ENCODE measurements around the gene MCM8. TPM values are rescaled to one million over a fixed set of nuclear protein-coding genes. Genes with fewer than 3 reads are reported as not detected.

Gene MCM8
- total RNA-seq, 1 experiment from 2014 or later, result 12.4 TPM

- CTCF ChIA-PET, result interaction anchor here (0.7 to 1.0 kb wide), 2 partner anchors 13 to 155 kb away, joined by 3 read pairs; no protein-coding TSS in a partner anchor
- BruUV-seq (replicated peaks), result no TSS peak
- Mint-ChIP-seq H3K27ac (ENCODE audit: low read depth, unreplicated experiment) (peak overlapping the region; percentile 33), H3K4me1 (ENCODE audit: insufficient read depth, unreplicated experiment) (peaks cover 37% of the 10 kb centered on the region), H3K27me3 (ENCODE audit: insufficient read depth, unreplicated experiment) (no peaks in the 10 kb centered on the region), H3K4me3 (ENCODE audit: unreplicated experiment) (no peak overlapping the region), H3K36me3 (ENCODE audit: insufficient read depth, unreplicated experiment) (peaks cover 81% of the 10 kb centered on the region), H3K9me3 (ENCODE audit: unreplicated experiment) (no peaks in the 10 kb centered on the region)
- no peak for DNase-seq (ENCODE audit: unreplicated experiment)
- POLR2A ChIA-PET, result interaction anchor here (0.7 to 1.9 kb wide), 5 partner anchors 7 to 479 kb away, joined by 3 to 6 read pairs (median 3); no protein-coding TSS in a partner anchor
- no peak for TF ChIP-seq CTCF (IDR thresholded peaks at IDR 0.05; ENCODE audit: unreplicated experiment)
- intact Hi-C loops (cut with micrococcal nuclease), result no loop called here
Observed at GRCh38 chr20:6014017-6014416, 63.6 kb downstream of the MCM8 start.

- no peak for TF ChIP-seq CTCF (IDR thresholded peaks at IDR 0.05; ENCODE audit: unreplicated experiment)
- H3K36me3 Mint-ChIP-seq (ENCODE audit: insufficient read depth, unreplicated experiment), result peaks cover 87% of the 10 kb centered on the region
- CTCF ChIA-PET, result interaction anchor here (0.5 to 1.2 kb wide), 3 partner anchors 10 to 485 kb away, joined by 3 read pairs; no protein-coding TSS in a partner anchor
Observed at GRCh38 chr20:6014957-6015356, 64.5 kb downstream of the MCM8 start.

GRCh38 chr20:6017467-6017866 is 67.0 kb downstream of the MCM8 start:
- Mint-ChIP-seq H3K27ac (ENCODE audit: low read depth, unreplicated experiment) (peak overlapping the region; percentile 27), H3K4me1 (ENCODE audit: insufficient read depth, unreplicated experiment) (peaks cover 30% of the 10 kb centered on the region), H3K36me3 (ENCODE audit: insufficient read depth, unreplicated experiment) (peaks cover 84% of the 10 kb centered on the region), H3K27me3 (ENCODE audit: insufficient read depth, unreplicated experiment) (no peaks in the 10 kb centered on the region), H3K9me3 (ENCODE audit: unreplicated experiment) (peaks cover 8% of the 10 kb centered on the region), H3K4me3 (ENCODE audit: unreplicated experiment) (no peak overlapping the region)
- intact Hi-C loops (cut with micrococcal nuclease), result no loop called here
- POLR2A ChIA-PET, result interaction anchor here (0.6 to 2.6 kb wide), 5 partner anchors 8 to 158 kb away, joined by 3 to 9 read pairs (median 4); no protein-coding TSS in a partner anchor
- no peak for DNase-seq (ENCODE audit: unreplicated experiment)
- CTCF ChIA-PET, result interaction anchor here (0.6 to 0.7 kb wide), 2 partner anchors 20 to 37 kb away, joined by 3 read pairs; no protein-coding TSS in a partner anchor
- no peak for TF ChIP-seq CTCF (IDR thresholded peaks at IDR 0.05; ENCODE audit: unreplicated experiment)
- no TSS peak for BruUV-seq (replicated peaks)

More at GRCh38 chr20:6014957-6015356, 64.5 kb downstream of the MCM8 start:
- intact Hi-C loops (cut with micrococcal nuclease), result no loop called here
- Mint-ChIP-seq H3K27me3 (ENCODE audit: insufficient read depth, unreplicated experiment) (no peaks in the 10 kb centered on the region), H3K9me3 (ENCODE audit: unreplicated experiment) (no peaks in the 10 kb centered on the region), H3K4me1 (ENCODE audit: insufficient read depth, unreplicated experiment) (peaks cover 37% of the 10 kb centered on the region), H3K27ac (ENCODE audit: low read depth, unreplicated experiment) (peak overlapping the region; percentile 35), H3K4me3 (ENCODE audit: unreplicated experiment) (no peak overlapping the region)
- POLR2A ChIA-PET, result interaction anchor here (0.7 to 1.9 kb wide), 8 partner anchors 8 to 486 kb away, joined by 3 to 6 read pairs (median 3); no protein-coding TSS in a partner anchor
- BruUV-seq (replicated peaks), result no TSS peak
- no peak for DNase-seq (ENCODE audit: unreplicated experiment)

- Mint-ChIP-seq H3K9me3 (ENCODE audit: unreplicated experiment) (peaks cover 8% of the 10 kb centered on the region), H3K36me3 (ENCODE audit: insufficient read depth, unreplicated experiment) (peaks cover 82% of the 10 kb centered on the region), H3K27me3 (ENCODE audit: insufficient read depth, unreplicated experiment) (no peaks in the 10 kb centered on the region), H3K27ac (ENCODE audit: low read depth, unreplicated experiment) (peak overlapping the region; percentile 27), H3K4me3 (ENCODE audit: unreplicated experiment) (no peak overlapping the region), H3K4me1 (ENCODE audit: insufficient read depth, unreplicated experiment) (peaks cover 27% of the 10 kb centered on the region)
- POLR2A ChIA-PET, result interaction anchor here (0.6 to 2.6 kb wide), 5 partner anchors 8 to 20 kb away, joined by 3 to 9 read pairs (median 4); no protein-coding TSS in a partner anchor
- DNase-seq (ENCODE audit: unreplicated experiment), result no peak
- intact Hi-C loops (cut with micrococcal nuclease), result no loop called here
- no peak for TF ChIP-seq CTCF (IDR thresholded peaks at IDR 0.05; ENCODE audit: unreplicated experiment)
- BruUV-seq (replicated peaks), result no TSS peak
- CTCF ChIA-PET, result no interaction called here
Observed at GRCh38 chr20:6017880-6018279, 67.4 kb downstream of the MCM8 start.
